H1 (cell line): ENCODE measurements around the gene IL7R. TPM values are rescaled to one million over a fixed set of nuclear protein-coding genes. Genes with fewer than 3 reads are reported as not detected.

Experiments used
- CTCF ChIA-PET: fragments of 300-600 bp; sonication (Branson Sonifier 250); formaldehyde crosslinking; loops from one replicate; lab custom pipeline; 2021; ENCODE audit not compliant: partially characterized antibody; lab: Charles Lee
- POLR2A ChIA-PET: fragments of 300-600 bp; sonication (Branson Sonifier 250); formaldehyde crosslinking; loops from one replicate; lab custom pipeline; 2021; ENCODE audit warnings: inconsistent platforms; ENCODE audit not compliant: partially characterized antibody; lab: Charles Lee
- DNase-seq, 2 experiments: peaks; one replicate each; pipeline versions ENCODE4 v3.0.0 to v3.0.0-alpha.2; 2010 to 2022; ENCODE audit warnings: low spot score in 2 of 2, low read depth in 1 of 2, mixed read lengths in 1 of 2
- FAIRE-seq: peaks from 2 replicates; lab custom pipeline; 2011; peaks lifted over from hg19 to GRCh38; lab: Jason Lieb, UNC
- H2AFZ ChIP-seq: 2 replicates; pipeline ENCODE4 v1.8.1; 2012; ENCODE audit warnings: low read length, inconsistent platforms
- H2AK5ac ChIP-seq: 2 replicates; pipeline ENCODE4 v1.6.1; 2013; ENCODE audit warnings: low read depth, low read length
- H2BK120ac ChIP-seq: replicated peaks from 2 replicates; pipeline ENCODE3; 2013; ENCODE audit warnings: low read depth, low read length, inconsistent platforms
- H2BK12ac ChIP-seq: 2 replicates; pipeline ENCODE4 v1.6.1; 2013; ENCODE audit warnings: low read depth, low read length
- H2BK15ac ChIP-seq: 2 replicates; pipeline ENCODE4 v1.6.1; 2013; ENCODE audit warnings: low read length
- H2BK20ac ChIP-seq: 2 replicates; pipeline ENCODE4 v1.6.1; 2013; ENCODE audit warnings: low read length
- H2BK5ac ChIP-seq: 2 replicates; pipeline ENCODE4 v1.6.1; 2013; ENCODE audit warnings: low read depth, low read length
- H3K14ac ChIP-seq: 2 replicates; pipeline ENCODE4 v1.6.1; 2013; ENCODE audit warnings: inconsistent platforms; ENCODE audit not compliant: insufficient read length
- H3K18ac ChIP-seq: 2 replicates; pipeline ENCODE4 v1.6.1; 2013; ENCODE audit warnings: low read length; ENCODE audit errors: extremely low read depth
- H3K23ac ChIP-seq: 2 replicates; pipeline ENCODE4 v1.6.1; 2013; ENCODE audit warnings: inconsistent platforms; ENCODE audit not compliant: insufficient read length
- H3K23me2 ChIP-seq: 2 replicates; pipeline ENCODE4 v1.6.1; 2013; ENCODE audit warnings: low read depth, low read length
- H3K27ac ChIP-seq: 2 replicates; pipeline ENCODE4 v1.6.1; 2011; ENCODE audit warnings: low read depth, low read length, inconsistent platforms
- H3K27me3 ChIP-seq, 4 experiments: replicated peaks in 1 of 4; 1 replicate in 1 of 4; 2 replicates in 3 of 4; pipeline versions ENCODE4 v1.6.1 to v1.8.1; 2011 to 2013; ENCODE audit warnings: low read length in 3 of 4, mild to moderate bottlenecking in 3 of 4, inconsistent platforms in 2 of 4, mixed read lengths in 2 of 4, moderate library complexity in 1 of 4; ENCODE audit not compliant: control insufficient read depth in 3 of 4, insufficient read depth in 3 of 4; ENCODE audit errors: extremely low read depth in 1 of 4
- H3K36me3 ChIP-seq, 4 experiments: 2 replicates each; pipeline versions ENCODE4 v1.6.1 to v1.8.1; 2011 to 2013; ENCODE audit warnings: mild to moderate bottlenecking in 4 of 4, low read length in 3 of 4, moderate library complexity in 2 of 4, control low read depth in 1 of 4, inconsistent platforms in 1 of 4; ENCODE audit not compliant: insufficient read depth in 4 of 4, control insufficient read depth in 2 of 4
- H3K4ac ChIP-seq: replicated peaks from 2 replicates; pipeline ENCODE3; 2013; ENCODE audit warnings: low read length, low read depth, mixed read lengths, inconsistent platforms; ENCODE audit not compliant: insufficient read length
- H3K4me1 ChIP-seq, 4 experiments: replicated peaks in 1 of 4; 1 replicate in 1 of 4; 2 replicates in 3 of 4; pipeline versions ENCODE4 v1.6.1 to v1.8.1; 2011 to 2013; ENCODE audit warnings: low read length in 3 of 4, inconsistent platforms in 2 of 4, mixed read lengths in 1 of 4; ENCODE audit not compliant: insufficient read depth in 4 of 4, control insufficient read depth in 3 of 4
- H3K4me2 ChIP-seq, 2 experiments: 2 replicates each; pipeline versions ENCODE4 v1.6.1 to v1.8.1; 2011 to 2013; ENCODE audit warnings: low read depth in 2 of 2, low read length in 2 of 2, control low read depth in 1 of 2, inconsistent platforms in 1 of 2, mild to moderate bottlenecking in 1 of 2; ENCODE audit not compliant: insufficient read depth in 1 of 2
- H3K4me3 ChIP-seq, 4 experiments: fragments of 200-600, 300-600 bp in 1 of 4; sonication (generic), shearing (Covaris generic), sonication (Bioruptor Twin) in 1 of 4; 2 replicates each; pipeline versions ENCODE4 v1.5.1 to v1.8.1; 2011 to 2016; ENCODE audit warnings: low read length in 4 of 4, low read depth in 3 of 4, control low read depth in 2 of 4, inconsistent platforms in 2 of 4, mild to moderate bottlenecking in 2 of 4, mixed read lengths in 1 of 4, moderate library complexity in 1 of 4; ENCODE audit not compliant: insufficient read depth in 2 of 4; ENCODE audit errors: extremely low read depth in 1 of 4
- H3K56ac ChIP-seq: replicated peaks from 2 replicates; pipeline ENCODE3; 2013; ENCODE audit warnings: low read depth, mild to moderate bottlenecking, mixed read lengths, low read length, inconsistent platforms; ENCODE audit not compliant: insufficient read length
- H3K79me1 ChIP-seq: 2 replicates; pipeline ENCODE4 v1.6.1; 2013; ENCODE audit warnings: low read depth, low read length, control low read depth
- H3K79me2 ChIP-seq, 2 experiments: 2 replicates each; pipeline versions ENCODE4 v1.6.1 to v1.8.1; 2012 to 2013; ENCODE audit warnings: low read length in 2 of 2, mild to moderate bottlenecking in 2 of 2, inconsistent platforms in 1 of 2; ENCODE audit not compliant: insufficient read depth in 2 of 2, control insufficient read depth in 1 of 2
- H3K9ac ChIP-seq, 4 experiments: replicated peaks in 1 of 4; 1 replicate in 1 of 4; 2 replicates in 3 of 4; pipeline versions ENCODE4 v1.6.1 to v1.8.1; 2011 to 2013; ENCODE audit warnings: low read depth in 3 of 4, low read length in 3 of 4, control low read depth in 2 of 4, mild to moderate bottlenecking in 2 of 4, moderate library complexity in 2 of 4, inconsistent platforms in 1 of 4; ENCODE audit errors: extremely low read depth in 1 of 4
- H3K9me3 ChIP-seq, 2 experiments: 2 replicates each; pipeline versions ENCODE4 v1.6.1 to v1.8.1; 2012 to 2013; ENCODE audit warnings: mild to moderate bottlenecking in 2 of 2, moderate library complexity in 2 of 2, control low read depth in 1 of 2, inconsistent platforms in 1 of 2, low read depth in 1 of 2, low read length in 1 of 2, mixed read lengths in 1 of 2; ENCODE audit not compliant: insufficient read depth in 2 of 2
- H4K20me1 ChIP-seq, 2 experiments: replicated peaks in 1 of 2; 2 replicates each; pipeline versions ENCODE3 to v1.8.1; 2011 to 2013; ENCODE audit warnings: inconsistent platforms in 2 of 2, low read length in 2 of 2, mild to moderate bottlenecking in 1 of 2; ENCODE audit not compliant: insufficient read depth in 2 of 2, control insufficient read depth in 1 of 2
- H4K5ac ChIP-seq: 2 replicates; pipeline ENCODE4 v1.6.1; 2013; ENCODE audit warnings: low read length, low read depth, mixed read lengths, inconsistent platforms; ENCODE audit not compliant: insufficient read length
- H4K8ac ChIP-seq: 2 replicates; pipeline ENCODE4 v1.8.0; 2013; ENCODE audit warnings: mild to moderate bottlenecking, moderate library complexity, low read length, inconsistent platforms; ENCODE audit not compliant: insufficient read depth; ENCODE audit errors: extremely low read depth
- H4K91ac ChIP-seq: replicated peaks from 2 replicates; pipeline ENCODE3; 2013; ENCODE audit warnings: low read length, mixed read lengths, inconsistent platforms; ENCODE audit not compliant: insufficient read length
- CHD1 ChIP-seq: IDR thresholded peaks from 2 replicates; pipeline ENCODE4 v1.6.1; 2012; ENCODE audit warnings: low read depth, low read length, improper control_type of control experiment
- JUN ChIP-seq: IDR thresholded peaks from 2 replicates; pipeline ENCODE4 v1.6.1; 2011; ENCODE audit warnings: low read depth, mild to moderate bottlenecking, improper control_type of control experiment, low read length
- MAFK ChIP-seq: IDR thresholded peaks from 2 replicates; pipeline ENCODE4 v1.6.1; 2012; ENCODE audit warnings: low read depth, mild to moderate bottlenecking, improper control_type of control experiment, low read length
- NANOG ChIP-seq: IDR thresholded peaks from 2 replicates; pipeline ENCODE4 v1.6.1; 2011; ENCODE audit warnings: low read length, low read depth, mild to moderate bottlenecking, inconsistent platforms; ENCODE audit not compliant: insufficient read depth, poor library complexity, severe bottlenecking
- RAD21 ChIP-seq, 2 experiments: IDR thresholded peaks in 1 of 2; conservative IDR thresholded peaks in 1 of 2; 2 replicates each; pipeline ENCODE4 v1.6.1; 2011; ENCODE audit warnings: low read depth in 2 of 2, low read length in 2 of 2, improper control_type of control experiment in 1 of 2, inconsistent platforms in 1 of 2, mild to moderate bottlenecking in 1 of 2, moderate library complexity in 1 of 2
- SIN3A ChIP-seq, 2 experiments: IDR thresholded peaks in 1 of 2; conservative IDR thresholded peaks in 1 of 2; 2 replicates each; pipeline ENCODE4 v1.6.1; 2011 to 2012; ENCODE audit warnings: low read length in 2 of 2, improper control_type of control experiment in 1 of 2, low read depth in 1 of 2, mild to moderate bottlenecking in 1 of 2
- SRF ChIP-seq: IDR thresholded peaks from 2 replicates; pipeline ENCODE4 v1.6.1; 2011; ENCODE audit warnings: mild to moderate bottlenecking, low read depth, low read length, moderate library complexity
- TAF1 ChIP-seq: IDR thresholded peaks from 2 replicates; pipeline ENCODE4 v1.6.1; 2011; ENCODE audit warnings: mild to moderate bottlenecking, low read depth, low read length
- YY1 ChIP-seq: IDR thresholded peaks from 2 replicates; pipeline ENCODE4 v1.6.1; 2011; ENCODE audit warnings: low read depth, mild to moderate bottlenecking, low read length
- polyA plus RNA-seq, 7 experiments: library from polyadenylated mRNA; depleted of rRNA in 3 of 7; stranded (reverse) in 5 of 7; unstranded in 2 of 7; fragments of >200 nt in 5 of 7; fragments of 200-250 nt in 2 of 7; gene quantifications; 1 replicate in 5 of 7; 2 replicates in 1 of 7; 4 replicates in 1 of 7; pipeline versions ENCODE4 v1.2.1 to v1.2.3, GENCODE V29; 2011 to 2013; ENCODE audit warnings: missing spikeins in 2 of 7, mixed read lengths in 2 of 7
- total RNA-seq: library from RNA; stranded (reverse); fragmentation: NEBNext Ultra II Directional; extraction: Animal tissue kit (Norgen Biotek cat#: 25700); gene quantifications from 2 replicates; pipeline ENCODE4 v1.2.1, GENCODE V29; 2021

Gene IL7R
- total and polyA plus RNA-seq, 2 of the 8 experiments (the other 6 are each of a cell fraction or from before 2014, with no cell fraction given), result not detected

- Histone ChIP-seq H3K9ac (no peak overlapping the region), H2AK5ac (no peak overlapping the region), H4K91ac (no peak overlapping the region), H4K5ac (no peak overlapping the region), H3K23ac (no peak overlapping the region), H3K14ac (no peak overlapping the region), H2BK15ac (no peak overlapping the region), H3K4me1 (no peaks in the 10 kb centered on the region), H2BK5ac (no peak overlapping the region), H2AFZ (no peak overlapping the region), H3K23me2 (no peaks in the 10 kb centered on the region), H4K8ac (no peak overlapping the region), H2BK12ac (no peak overlapping the region), H2BK20ac (no peak overlapping the region), H3K4me3 (no peak overlapping the region), H3K4me2 (no peak overlapping the region), H2BK120ac (no peak overlapping the region), H3K18ac (no peak overlapping the region), H3K9me3 (peaks cover 28% of the 10 kb centered on the region in 2 experiments), H3K27me3 (no peaks in the 10 kb centered on the region), H3K79me1 (no peaks in the 10 kb centered on the region), H3K4ac (no peak overlapping the region), H3K56ac (no peak overlapping the region), H3K36me3 (no peaks in the 10 kb centered on the region; a peak in 1 of 8 replicates), H4K20me1 (no peaks in the 10 kb centered on the region), H3K79me2 (no peaks in the 10 kb centered on the region), H3K27ac (no peak overlapping the region)
- ChIA-PET CTCF (no interaction called here), POLR2A (no interaction called here)
- DNase-seq (no peak), FAIRE-seq (no peak)
- TF ChIP-seq RAD21 (IDR thresholded peaks at IDR 0.05 in 1 of 2, conservative IDR thresholded peaks at IDR 0.05 in 1 of 2; ENCODE audit: low read depth in 2 of 2, low read length in 2 of 2) (no peak), NANOG (no peak), CHD1 (no peak), MAFK (no peak), TAF1 (no peak), YY1 (no peak), JUN (no peak), SRF (no peak), SIN3A (conservative IDR thresholded peaks at IDR 0.05 in 1 of 2, IDR thresholded peaks at IDR 0.05 in 1 of 2; ENCODE audit: low read depth in 1 of 2, low read length in 2 of 2) (no peak)
Measured at GRCh38 chr5:35842856-35843255, 13.8 kb upstream of the IL7R start.
